ENCODE measurements around the gene MAP4. TPM values are rescaled to one million over a fixed set of nuclear protein-coding genes. Genes with fewer than 3 reads are reported as not detected.
"Not testable (repeated sequence)": the region's sequence is repeated elsewhere in the genome, so short reads cannot be mapped to it uniquely, and the experiment has no call there.

The MAP4 gene
- total RNA-seq: 275 and 295 TPM in 2 replicates
- long read RNA-seq, transcript MAP4-206 (6 exons, 899 nt): major isoform, 7 of 755 reads
- long read RNA-seq, partial matches to known transcripts: 558 of 755 reads
- long read RNA-seq, other reads (novel, unspliced or antisense): 190 of 755 reads

- Mint-ChIP-seq H3K27ac (ENCODE audit: unreplicated experiment) (peak within 1 kb of the TSS; percentile 94), H3K27me3 (ENCODE audit: unreplicated experiment) (no peaks in the 10 kb centered on the region), H3K9me3 (ENCODE audit: unreplicated experiment) (no peaks in the 10 kb centered on the region), H3K36me3 (ENCODE audit: unreplicated experiment) (peaks cover 4% of the 10 kb centered on the region), H3K4me1 (ENCODE audit: unreplicated experiment) (peaks cover 76% of the 10 kb centered on the region), H3K4me3 (ENCODE audit: unreplicated experiment) (no peak within 1 kb of the TSS)
- no peak for DNase-seq (ENCODE audit: extremely low spot score, unreplicated experiment)
- TF ChIP-seq CTCF (IDR thresholded peaks at IDR 0.05): no peak
These were observed at the start of gene MAP4 for GRCh38 chr3:48016301-48016973. Gene MAP4, minus strand, starts transcription at chr3:48016416. Its CDS starts 17,556 bp downstream, at chr3:47998860.

- DNase-seq (ENCODE audit: extremely low spot score, unreplicated experiment): no peak
- Mint-ChIP-seq H3K27me3 (ENCODE audit: unreplicated experiment) (no peaks in the 10 kb centered on the region), H3K9me3 (ENCODE audit: unreplicated experiment) (no peaks in the 10 kb centered on the region), H3K4me3 (ENCODE audit: unreplicated experiment) (no peak overlapping the region), H3K4me1 (ENCODE audit: unreplicated experiment) (peaks cover 32% of the 10 kb centered on the region), H3K27ac (ENCODE audit: unreplicated experiment) (peak overlapping the region; percentile 3), H3K36me3 (ENCODE audit: unreplicated experiment) (peaks cover 8% of the 10 kb centered on the region)
- no peak for TF ChIP-seq CTCF (IDR thresholded peaks at IDR 0.05)
These were observed 48.8 kb upstream of the MAP4 start for GRCh38 chr3:48065035-48065434.

GRCh38 chr3:48064292-48064829, 48.1 kb upstream of the MAP4 start:
- no peaks in the 10 kb centered on the region for H3K27me3 Mint-ChIP-seq (ENCODE audit: unreplicated experiment)
- H3K27ac Mint-ChIP-seq (ENCODE audit: unreplicated experiment): peak overlapping the region; percentile 39
- no peak for DNase-seq (ENCODE audit: extremely low spot score, unreplicated experiment)

GRCh38 chr3:48061586-48061985, 45.4 kb upstream of the MAP4 start:
- not testable (repeated sequence) for H3K27me3 Mint-ChIP-seq (ENCODE audit: unreplicated experiment); H3K4me3 Mint-ChIP-seq (ENCODE audit: unreplicated experiment); DNase-seq (ENCODE audit: extremely low spot score, unreplicated experiment); H3K36me3 Mint-ChIP-seq (ENCODE audit: unreplicated experiment); H3K9me3 Mint-ChIP-seq (ENCODE audit: unreplicated experiment); H3K27ac Mint-ChIP-seq (ENCODE audit: unreplicated experiment)
- peaks cover 22% of the 10 kb centered on the region for H3K4me1 Mint-ChIP-seq (ENCODE audit: unreplicated experiment)

More at GRCh38 chr3:48064292-48064829, 48.1 kb upstream of the MAP4 start:
- no peak overlapping the region for H3K4me3 Mint-ChIP-seq (ENCODE audit: unreplicated experiment)
- H3K9me3 Mint-ChIP-seq (ENCODE audit: unreplicated experiment): no peaks in the 10 kb centered on the region
- H3K4me1 Mint-ChIP-seq (ENCODE audit: unreplicated experiment): peaks cover 31% of the 10 kb centered on the region
- TF ChIP-seq CTCF (IDR thresholded peaks at IDR 0.05): no peak
- peaks cover 8% of the 10 kb centered on the region for H3K36me3 Mint-ChIP-seq (ENCODE audit: unreplicated experiment)

- Mint-ChIP-seq H3K4me3 (ENCODE audit: unreplicated experiment) (no peak overlapping the region), H3K27me3 (ENCODE audit: unreplicated experiment) (no peaks in the 10 kb centered on the region), H3K36me3 (ENCODE audit: unreplicated experiment) (peaks cover 5% of the 10 kb centered on the region), H3K4me1 (ENCODE audit: unreplicated experiment) (peaks cover 18% of the 10 kb centered on the region), H3K9me3 (ENCODE audit: unreplicated experiment) (no peaks in the 10 kb centered on the region), H3K27ac (ENCODE audit: unreplicated experiment) (no peak overlapping the region)
- no peak for DNase-seq (ENCODE audit: extremely low spot score, unreplicated experiment)
- TF ChIP-seq CTCF (IDR thresholded peaks at IDR 0.05): no peak
These were observed 41.9 kb upstream of the MAP4 start for GRCh38 chr3:48058091-48058490.

Measured in osteocyte (in vitro differentiated cells).